ENCODE results near the gene CYP4B1. TPM values are rescaled to one million over a fixed set of nuclear protein-coding genes. Genes with fewer than 3 reads are reported as not detected.
A peak's percentile ranks its signal among the peaks of the same experiment; 100 is the strongest.

Gene CYP4B1
- total and polyA plus RNA-seq, 12 donors, result 0.22 to 15.1 (median 5.5) TPM

- H3K4me3 ChIP-seq, result peak overlapping the region in 1 of 4 donors; percentile 23
Observed at GRCh38 chr1:46806196-46807020, 7.6 kb downstream of the CYP4B1 start.

GRCh38 chr1:46807046-46807972 is 8.5 kb downstream of the CYP4B1 start:
- 55 to 62% (median 60%) methylated on average over 7 of the region's 7 CpGs for WGBS, 4 donors

More at GRCh38 chr1:46806196-46807020, 7.6 kb downstream of the CYP4B1 start:
- WGBS, 4 donors, result 42 to 61% (median 43%) methylated on average over 9 to 13 of the region's 13 CpGs
- TF ChIP-seq, protein P1, sequence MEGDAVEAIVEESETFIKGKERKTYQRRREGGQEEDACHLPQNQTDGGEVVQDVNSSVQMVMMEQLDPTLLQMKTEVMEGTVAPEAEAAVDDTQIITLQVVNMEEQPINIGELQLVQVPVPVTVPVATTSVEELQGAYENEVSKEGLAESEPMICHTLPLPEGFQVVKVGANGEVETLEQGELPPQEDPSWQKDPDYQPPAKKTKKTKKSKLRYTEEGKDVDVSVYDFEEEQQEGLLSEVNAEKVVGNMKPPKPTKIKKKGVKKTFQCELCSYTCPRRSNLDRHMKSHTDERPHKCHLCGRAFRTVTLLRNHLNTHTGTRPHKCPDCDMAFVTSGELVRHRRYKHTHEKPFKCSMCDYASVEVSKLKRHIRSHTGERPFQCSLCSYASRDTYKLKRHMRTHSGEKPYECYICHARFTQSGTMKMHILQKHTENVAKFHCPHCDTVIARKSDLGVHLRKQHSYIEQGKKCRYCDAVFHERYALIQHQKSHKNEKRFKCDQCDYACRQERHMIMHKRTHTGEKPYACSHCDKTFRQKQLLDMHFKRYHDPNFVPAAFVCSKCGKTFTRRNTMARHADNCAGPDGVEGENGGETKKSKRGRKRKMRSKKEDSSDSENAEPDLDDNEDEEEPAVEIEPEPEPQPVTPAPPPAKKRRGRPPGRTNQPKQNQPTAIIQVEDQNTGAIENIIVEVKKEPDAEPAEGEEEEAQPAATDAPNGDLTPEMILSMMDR (IDR thresholded peaks at IDR 0.05), result no peak
- TF ChIP-seq POLR2A (IDR thresholded peaks at IDR 0.05), result no peak
- no peaks in the 10 kb centered on the region for H3K36me3 ChIP-seq (replicated peaks in 1 of 2)
- H3K4me1 ChIP-seq (replicated peaks in 1 of 2), result peaks cover 0 to 4% of the 10 kb centered on the region in 2 donors
- H3K27ac ChIP-seq, result peak overlapping the region in 4 of 5 donors; percentile 36 to 93 (median 66)
- intact Hi-C loops (cut with DNase I), result no loop called here
- no peaks in the 10 kb centered on the region for H3K9me3 ChIP-seq (replicated peaks in 1 of 3)
- peak; percentile 35 to 88 (median 65) for DNase-seq
- no peaks in the 10 kb centered on the region for H3K27me3 ChIP-seq

GRCh38 chr1:46809071-46809470 is 10.2 kb downstream of the CYP4B1 start:
- no peak overlapping the region for H3K27ac ChIP-seq
- H3K4me1 ChIP-seq (replicated peaks in 1 of 2), result peaks cover 0 to 4% of the 10 kb centered on the region in 2 donors

More at GRCh38 chr1:46807046-46807972, 8.5 kb downstream of the CYP4B1 start:
- intact Hi-C loops (cut with DNase I), result no loop called here
- peak overlapping the region in 4 of 5 donors; percentile 32 to 93 (median 62) for H3K27ac ChIP-seq
- no peak for TF ChIP-seq POLR2A (IDR thresholded peaks at IDR 0.05)
- TF ChIP-seq, protein P1 (IDR thresholded peaks at IDR 0.05), result no peak
- H3K9me3 ChIP-seq (replicated peaks in 1 of 3), result no peaks in the 10 kb centered on the region
- peaks cover 0 to 4% of the 10 kb centered on the region in 2 donors for H3K4me1 ChIP-seq (replicated peaks in 1 of 2)
- H3K36me3 ChIP-seq (replicated peaks in 1 of 2), result no peaks in the 10 kb centered on the region
- H3K27me3 ChIP-seq, result no peaks in the 10 kb centered on the region
- no peak overlapping the region for H3K4me3 ChIP-seq
- no peak for DNase-seq

More at GRCh38 chr1:46809071-46809470, 10.2 kb downstream of the CYP4B1 start:
- Histone ChIP-seq H3K4me3 (no peak overlapping the region), H3K27me3 (no peaks in the 10 kb centered on the region), H3K36me3 (replicated peaks in 1 of 2) (no peaks in the 10 kb centered on the region), H3K9me3 (replicated peaks in 1 of 3) (no peaks in the 10 kb centered on the region)
- WGBS, 4 donors, result 90 to 100% (median 99%) methylated on average over 1 of the region's 1 CpG
- intact Hi-C loops (cut with DNase I), result no loop called here
- TF ChIP-seq, protein P1 (IDR thresholded peaks at IDR 0.05), result no peak
- TF ChIP-seq POLR2A (IDR thresholded peaks at IDR 0.05), result no peak
- DNase-seq, result no peak
